Gastrocnemius medialis (tissue), 4 donors: ENCODE results near the gene SCUBE1. TPM values are rescaled to one million over a fixed set of nuclear protein-coding genes. Genes with fewer than 3 reads are reported as not detected.

Experiments
- ATAC-seq, 2 donors: fragments of 150-250 bp; one replicate each; pipeline ENCODE4 v1.9.1; 2016
- DNase-seq, 2 donors: peaks; one replicate each; pipeline ENCODE4 v3.0.0-alpha.2; 2019
- H3K27ac ChIP-seq, 4 donors: fragments of 200-600 bp; sonication (generic); 1 replicate in 1 of 4; 2 replicates in 3 of 4; pipeline ENCODE4 v1.5.1; 2016 to 2018; ENCODE audit warnings: mild to moderate bottlenecking in 2 of 4, moderate library complexity in 1 of 4
- H3K27me3 ChIP-seq, 3 donors: fragments of 200-600 bp; sonication (generic) in 2 of 3; 1 replicate in 1 of 3; 2 replicates in 2 of 3; pipeline versions ENCODE4 v1.5.1 to v1.6.0; 2016 to 2019; ENCODE audit warnings: mild to moderate bottlenecking in 1 of 3, moderate library complexity in 1 of 3
- H3K36me3 ChIP-seq, 2 donors: fragments of 200-600 bp; sonication (generic) in 1 of 2; one replicate each; pipeline ENCODE4 v1.5.1; 2017 to 2018
- H3K4me1 ChIP-seq, 2 donors: fragments of 200-600 bp; sonication (generic) in 1 of 2; one replicate each; pipeline ENCODE4 v1.5.1; 2016 to 2017; ENCODE audit warnings: mild to moderate bottlenecking in 2 of 2
- H3K4me3 ChIP-seq, 4 donors: fragments of 200-600 bp; sonication (generic) in 3 of 4; 1 replicate in 1 of 4; 2 replicates in 3 of 4; pipeline ENCODE4 v1.5.1; 2016 to 2019; ENCODE audit warnings: mild to moderate bottlenecking in 2 of 4
- H3K9me3 ChIP-seq, 3 donors: fragments of 200-600 bp; sonication (generic) in 2 of 3; 1 replicate in 1 of 3; 2 replicates in 2 of 3; pipeline ENCODE4 v1.5.1; 2016 to 2019
- CTCF ChIP-seq, 5 experiments: fragments of 450-650 bp in 3 of 5; fragments of 200-600 bp in 2 of 5; sonication (generic) in 2 of 5; IDR thresholded peaks in 4 of 5; conservative IDR thresholded peaks in 1 of 5; 1 replicate in 4 of 5; 2 replicates in 1 of 5; pipeline ENCODE4 v1.5.1; 2016 to 2019; ENCODE audit warnings: antibody characterized with exemption in 5 of 5, mild to moderate bottlenecking in 3 of 5, moderate library complexity in 3 of 5
- POLR2A ChIP-seq, 2 donors: fragments of 450-650 bp; IDR thresholded peaks; one replicate each; pipeline ENCODE4 v1.6.1; 2017; ENCODE audit warnings: antibody characterized with exemption in 2 of 2, mild to moderate bottlenecking in 2 of 2, moderate library complexity in 2 of 2
- in situ Hi-C, 4 donors: fragments of 200-750 bp; cut with MboI; loops; one replicate each; pipeline versions ENCODE4 v1.15.0 to v1.8.0; 2017; ENCODE audit warnings: low sequenced_read_pairs in 4 of 4
- intact Hi-C: fragments of 100-400 bp; cut with DNase I; formaldehyde crosslinking; loops from one replicate; pipeline ENCODE4 v1.15.1; 2023; ENCODE audit warnings: low total_unique reads
- total RNA-seq, 4 donors: library from RNA; depleted of rRNA; stranded (reverse); fragments of >200 nt; gene quantifications; one replicate each; pipeline versions ENCODE4 v1.1.0 to v1.2.3, GENCODE V29; 2016

SCUBE1 gene
- total RNA-seq, 4 donors from 2014 or later, result 0.20 to 0.55 (median 0.41) TPM

- Histone ChIP-seq H3K27me3 (peaks cover 0 to 3% (median 0%) of the 10 kb centered on the region in 3 donors), H3K4me3 (no peak overlapping the region), H3K9me3 (no peaks in the 10 kb centered on the region), H3K36me3 (no peaks in the 10 kb centered on the region), H3K27ac (no peak overlapping the region), H3K4me1 (no peaks in the 10 kb centered on the region)
- intact Hi-C loops (no loop called here), in situ Hi-C loops (no loop called here)
- ATAC-seq (no peak), DNase-seq (no peak)
- no peak for TF ChIP-seq POLR2A (IDR thresholded peaks at IDR 0.05)
- TF ChIP-seq CTCF (IDR thresholded peaks at IDR 0.05 in 4 of 5, conservative IDR thresholded peaks at IDR 0.05 in 1 of 5), result no peak
Observed at GRCh38 chr22:43206509-43207161, 136.5 kb downstream of the SCUBE1 start.

GRCh38 chr22:43205748-43206508, 137.2 kb downstream of the SCUBE1 start:
- in situ Hi-C loops (no loop called here), intact Hi-C loops (no loop called here)
- no peak for DNase-seq
- Histone ChIP-seq H3K4me1 (no peaks in the 10 kb centered on the region), H3K27ac (no peak overlapping the region), H3K27me3 (peaks cover 0 to 3% (median 0%) of the 10 kb centered on the region in 3 donors), H3K4me3 (no peak overlapping the region), H3K36me3 (no peaks in the 10 kb centered on the region), H3K9me3 (no peaks in the 10 kb centered on the region)
- TF ChIP-seq CTCF (IDR thresholded peaks at IDR 0.05 in 4 of 5, conservative IDR thresholded peaks at IDR 0.05 in 1 of 5) (no peak), POLR2A (IDR thresholded peaks at IDR 0.05) (no peak)
- no peak for ATAC-seq

- no peaks in the 10 kb centered on the region for H3K36me3 ChIP-seq
- no peak for DNase-seq
Observed at GRCh38 chr22:43205261-43205691, 137.9 kb downstream of the SCUBE1 start.

GRCh38 chr22:43203471-43203981, 139.6 kb downstream of the SCUBE1 start:
- Histone ChIP-seq H3K4me3 (no peak overlapping the region), H3K9me3 (no peaks in the 10 kb centered on the region), H3K4me1 (no peaks in the 10 kb centered on the region), H3K27me3 (peaks cover 6 to 12% (median 9%) of the 10 kb centered on the region in 3 donors), H3K36me3 (no peaks in the 10 kb centered on the region), H3K27ac (no peak overlapping the region)
- TF ChIP-seq CTCF (IDR thresholded peaks at IDR 0.05 in 4 of 5, conservative IDR thresholded peaks at IDR 0.05 in 1 of 5) (no peak), POLR2A (IDR thresholded peaks at IDR 0.05) (no peak)
- in situ Hi-C loops (no loop called here), intact Hi-C loops (no loop called here)
- DNase-seq (no peak), ATAC-seq (no peak)

More at GRCh38 chr22:43205261-43205691, 137.9 kb downstream of the SCUBE1 start:
- peaks cover 0 to 3% (median 0%) of the 10 kb centered on the region in 3 donors for H3K27me3 ChIP-seq
- no peak overlapping the region for H3K27ac ChIP-seq
- H3K4me3 ChIP-seq, result no peak overlapping the region
- intact Hi-C loops (no loop called here), in situ Hi-C loops (no loop called here)
- ATAC-seq, result no peak
- TF ChIP-seq POLR2A (IDR thresholded peaks at IDR 0.05) (no peak), CTCF (IDR thresholded peaks at IDR 0.05 in 4 of 5, conservative IDR thresholded peaks at IDR 0.05 in 1 of 5) (no peak)
- H3K4me1 ChIP-seq, result no peaks in the 10 kb centered on the region
- no peaks in the 10 kb centered on the region for H3K9me3 ChIP-seq
